Measurements from ENCODE around the gene RDM1. TPM values are rescaled to one million over a fixed set of nuclear protein-coding genes. Genes with fewer than 3 reads are reported as not detected.
A peak's percentile ranks its signal among the peaks of the same experiment; 100 is the strongest.

RDM1 gene
- total RNA-seq, 2 donors from 2014 or later, result not detected

DNA sequence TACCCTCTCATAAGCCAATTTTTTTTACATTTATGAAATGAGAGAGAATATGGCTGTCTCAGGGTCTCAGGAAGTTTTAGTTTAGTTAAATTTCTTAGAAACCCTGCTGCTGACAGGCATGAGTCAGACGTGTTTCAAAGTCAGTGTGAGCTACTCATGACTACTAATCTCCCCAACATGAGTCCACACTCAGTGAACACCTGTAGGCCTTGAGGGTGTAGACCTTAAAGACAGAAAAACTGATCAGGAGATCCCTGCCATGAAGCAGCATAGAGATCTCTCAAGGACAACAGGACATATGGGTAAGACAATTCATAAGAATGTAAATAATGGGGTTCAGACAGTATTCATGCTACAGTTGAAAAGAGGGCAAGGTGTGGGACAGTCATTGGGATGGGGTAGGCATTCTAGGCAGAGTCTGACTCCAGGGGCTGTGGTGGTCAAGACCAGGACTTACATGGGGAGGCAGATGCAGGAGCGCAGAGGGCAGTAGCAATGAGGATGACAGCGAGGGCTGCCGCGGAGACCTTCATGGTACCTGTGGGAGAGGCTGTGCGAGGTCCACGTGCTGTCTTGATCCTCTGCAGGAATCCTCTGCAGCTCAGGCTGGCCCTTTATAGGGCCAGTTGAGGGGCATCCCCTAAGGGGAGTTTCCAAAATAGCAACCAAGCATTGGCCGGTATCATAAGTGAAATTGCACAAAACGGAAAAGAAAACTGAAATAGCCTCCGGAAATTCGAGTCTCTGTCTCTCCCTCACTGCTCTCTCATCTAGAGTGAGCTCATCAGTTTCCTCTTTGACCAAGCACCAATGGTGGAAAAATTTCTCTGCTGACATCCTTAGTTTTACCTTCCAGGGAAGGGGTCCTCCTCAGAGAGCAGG is 50.6 kb downstream of the RDM1 start, which contains the start of gene CCL5:
Gene CCL5, minus strand, starts transcription at position 588 of the 882 bp plus-strand sequence.
- no peak for ATAC-seq (ENCODE audit: insufficient number of reproducible peaks, low FRiP score, low read depth)
- peak within 1 kb of the TSS; percentile 20 for H3K4me3 ChIP-seq
- TF ChIP-seq, protein P1, sequence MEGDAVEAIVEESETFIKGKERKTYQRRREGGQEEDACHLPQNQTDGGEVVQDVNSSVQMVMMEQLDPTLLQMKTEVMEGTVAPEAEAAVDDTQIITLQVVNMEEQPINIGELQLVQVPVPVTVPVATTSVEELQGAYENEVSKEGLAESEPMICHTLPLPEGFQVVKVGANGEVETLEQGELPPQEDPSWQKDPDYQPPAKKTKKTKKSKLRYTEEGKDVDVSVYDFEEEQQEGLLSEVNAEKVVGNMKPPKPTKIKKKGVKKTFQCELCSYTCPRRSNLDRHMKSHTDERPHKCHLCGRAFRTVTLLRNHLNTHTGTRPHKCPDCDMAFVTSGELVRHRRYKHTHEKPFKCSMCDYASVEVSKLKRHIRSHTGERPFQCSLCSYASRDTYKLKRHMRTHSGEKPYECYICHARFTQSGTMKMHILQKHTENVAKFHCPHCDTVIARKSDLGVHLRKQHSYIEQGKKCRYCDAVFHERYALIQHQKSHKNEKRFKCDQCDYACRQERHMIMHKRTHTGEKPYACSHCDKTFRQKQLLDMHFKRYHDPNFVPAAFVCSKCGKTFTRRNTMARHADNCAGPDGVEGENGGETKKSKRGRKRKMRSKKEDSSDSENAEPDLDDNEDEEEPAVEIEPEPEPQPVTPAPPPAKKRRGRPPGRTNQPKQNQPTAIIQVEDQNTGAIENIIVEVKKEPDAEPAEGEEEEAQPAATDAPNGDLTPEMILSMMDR (IDR thresholded peaks at IDR 0.05), result no peak
- no peaks in the 10 kb centered on the region for H3K4me1 ChIP-seq (ENCODE audit: control insufficient read depth in 1 of 2, low read depth in 2 of 2)
- H3K9me3 ChIP-seq, result no peaks in the 10 kb centered on the region
- H3K27me3 ChIP-seq (replicated peaks; ENCODE audit: insufficient read depth), result no peaks in the 10 kb centered on the region
- no peaks in the 10 kb centered on the region for H3K36me3 ChIP-seq
- DNase-seq (ENCODE audit: low spot score), result no peak
- H3K27ac ChIP-seq, result no peak within 1 kb of the TSS

DNA sequence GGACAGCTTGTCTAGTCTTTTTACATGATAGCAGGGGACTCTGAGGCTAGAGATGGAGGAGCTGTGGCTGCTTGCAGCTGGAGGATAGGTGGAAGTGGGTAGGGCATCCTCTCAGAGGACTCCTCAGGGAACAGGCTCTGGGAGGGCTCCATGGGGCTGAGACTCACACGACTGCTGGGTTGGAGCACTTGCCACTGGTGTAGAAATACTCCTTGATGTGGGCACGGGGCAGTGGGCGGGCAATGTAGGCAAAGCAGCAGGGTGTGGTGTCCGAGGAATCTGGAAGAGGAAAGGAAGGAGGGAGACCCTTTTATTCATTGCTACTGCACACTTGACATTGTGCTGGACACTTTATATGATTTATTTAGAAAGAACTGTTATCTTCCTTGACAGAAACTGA is 52.2 kb downstream of the RDM1 start:
- H3K4me3 ChIP-seq, result no peak overlapping the region
- ATAC-seq (ENCODE audit: insufficient number of reproducible peaks, low FRiP score, low read depth) (no peak), DNase-seq (ENCODE audit: low spot score) (no peak)
- H3K27ac ChIP-seq, result no peak overlapping the region
- no peaks in the 10 kb centered on the region for H3K9me3 ChIP-seq
- no peaks in the 10 kb centered on the region for H3K36me3 ChIP-seq
- H3K4me1 ChIP-seq (ENCODE audit: control insufficient read depth in 1 of 2, low read depth in 2 of 2), result no peaks in the 10 kb centered on the region
- H3K27me3 ChIP-seq (replicated peaks; ENCODE audit: insufficient read depth), result no peaks in the 10 kb centered on the region
- TF ChIP-seq, protein P1 (IDR thresholded peaks at IDR 0.05), result no peak

DNA sequence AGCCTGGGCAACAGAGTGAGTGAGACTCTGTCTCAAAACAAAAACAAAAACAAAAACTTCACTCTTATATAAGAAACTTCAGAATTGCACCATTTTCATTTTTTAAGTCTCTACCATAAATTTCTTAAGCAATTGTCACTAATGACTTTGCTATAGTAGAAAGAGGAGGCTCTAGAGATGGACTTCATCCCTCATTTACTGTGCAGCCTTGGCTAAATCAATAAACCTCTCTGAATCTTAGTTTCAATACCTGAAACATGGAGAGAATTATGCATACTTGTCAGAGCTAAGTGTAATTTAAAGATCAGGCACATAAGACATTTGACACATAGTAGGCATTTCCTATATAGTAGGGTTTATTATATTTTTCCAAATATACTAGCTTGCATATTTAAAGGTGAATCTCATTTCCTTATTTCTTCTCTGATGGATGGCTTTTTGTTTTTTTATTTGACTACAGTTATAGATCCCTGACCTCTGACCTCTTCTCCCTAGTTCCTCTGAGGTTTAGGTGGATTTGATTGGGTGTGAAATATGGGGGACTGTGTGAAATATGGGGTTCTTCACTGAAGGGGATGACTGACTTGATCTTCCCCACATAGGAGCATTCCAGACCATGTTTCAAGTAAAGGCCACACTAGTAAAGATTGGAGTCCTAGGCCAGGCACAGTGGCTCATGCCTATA is 53.1 kb downstream of the RDM1 start:
- TF ChIP-seq, protein P1 (IDR thresholded peaks at IDR 0.05), result no peak

DNA sequence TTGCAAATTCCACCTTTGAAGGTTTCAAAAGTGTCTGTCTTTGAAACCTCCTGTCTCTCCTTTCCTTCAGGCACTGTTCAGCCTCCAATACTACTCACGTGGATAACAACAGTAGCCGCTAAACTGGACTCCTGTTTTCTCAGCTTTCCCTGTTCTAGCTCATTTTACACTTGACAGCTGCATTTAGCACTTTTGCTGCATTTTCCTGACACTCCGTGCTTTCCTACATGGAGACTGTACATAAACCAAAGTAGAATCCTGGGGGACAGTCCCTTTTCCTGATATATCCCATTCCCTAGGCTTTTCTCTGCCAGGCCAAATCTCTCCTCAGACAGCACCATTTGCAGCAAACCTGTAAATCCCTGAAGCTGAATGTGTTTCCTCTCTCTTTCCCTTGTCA is 54.0 kb downstream of the RDM1 start:
- ATAC-seq (ENCODE audit: insufficient number of reproducible peaks, low FRiP score, low read depth) (no peak), DNase-seq (ENCODE audit: low spot score) (no peak)
- Histone ChIP-seq H3K4me1 (ENCODE audit: control insufficient read depth in 1 of 2, low read depth in 2 of 2) (no peaks in the 10 kb centered on the region), H3K4me3 (no peak overlapping the region), H3K27ac (no peak overlapping the region), H3K36me3 (no peaks in the 10 kb centered on the region), H3K27me3 (replicated peaks; ENCODE audit: insufficient read depth) (no peaks in the 10 kb centered on the region), H3K9me3 (no peaks in the 10 kb centered on the region)
- TF ChIP-seq, protein P1 (IDR thresholded peaks at IDR 0.05), result no peak

More for the DNA sequence above, 53.1 kb downstream of the RDM1 start:
- Histone ChIP-seq H3K27me3 (replicated peaks; ENCODE audit: insufficient read depth) (no peaks in the 10 kb centered on the region), H3K27ac (no peak overlapping the region), H3K36me3 (no peaks in the 10 kb centered on the region), H3K9me3 (no peaks in the 10 kb centered on the region), H3K4me3 (no peak overlapping the region), H3K4me1 (ENCODE audit: control insufficient read depth in 1 of 2, low read depth in 2 of 2) (no peaks in the 10 kb centered on the region)
- ATAC-seq (ENCODE audit: insufficient number of reproducible peaks, low FRiP score, low read depth) (no peak), DNase-seq (ENCODE audit: low spot score) (no peak)

DNA sequence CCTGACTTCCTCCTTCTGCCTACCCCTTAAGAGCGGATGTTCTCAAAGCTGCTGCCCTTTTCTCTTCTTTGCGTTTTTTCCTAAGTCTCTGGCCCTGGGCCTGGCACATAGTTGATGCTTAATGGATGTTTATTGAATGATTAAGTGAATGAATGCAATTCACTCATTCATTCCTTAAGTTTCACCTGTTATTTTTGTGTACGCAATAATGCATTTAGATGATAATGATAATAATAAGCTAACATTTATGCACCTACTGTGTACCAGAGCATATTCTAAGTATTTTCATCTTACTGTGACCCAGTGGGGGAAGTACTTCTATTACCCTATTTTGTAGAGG is 54.8 kb downstream of the RDM1 start:
- DNase-seq (ENCODE audit: low spot score) (no peak), ATAC-seq (ENCODE audit: insufficient number of reproducible peaks, low FRiP score, low read depth) (no peak)
- TF ChIP-seq, protein P1 (IDR thresholded peaks at IDR 0.05), result no peak
- Histone ChIP-seq H3K4me1 (ENCODE audit: control insufficient read depth in 1 of 2, low read depth in 2 of 2) (no peaks in the 10 kb centered on the region), H3K27ac (no peak overlapping the region), H3K9me3 (no peaks in the 10 kb centered on the region), H3K4me3 (no peak overlapping the region), H3K36me3 (no peaks in the 10 kb centered on the region), H3K27me3 (replicated peaks; ENCODE audit: insufficient read depth) (no peaks in the 10 kb centered on the region)
